Activated gamma-delta T cell treated with anti-CD3 and anti-CD28 coated beads, Interleukin-2, amount 50 U/mL, for 16 hours (primary cell): ENCODE data around the gene PABPC1L2A.
"Not testable (repeated sequence)": the region's sequence is repeated elsewhere in the genome, so short reads cannot be mapped to it uniquely, and the experiment has no call there.

Source experiments
- DNase-seq: peaks from one replicate; pipeline ENCODE4 v3.0.0-alpha.2; 2020; ENCODE audit warnings: low read depth

The PABPC1L2A gene

DNA sequence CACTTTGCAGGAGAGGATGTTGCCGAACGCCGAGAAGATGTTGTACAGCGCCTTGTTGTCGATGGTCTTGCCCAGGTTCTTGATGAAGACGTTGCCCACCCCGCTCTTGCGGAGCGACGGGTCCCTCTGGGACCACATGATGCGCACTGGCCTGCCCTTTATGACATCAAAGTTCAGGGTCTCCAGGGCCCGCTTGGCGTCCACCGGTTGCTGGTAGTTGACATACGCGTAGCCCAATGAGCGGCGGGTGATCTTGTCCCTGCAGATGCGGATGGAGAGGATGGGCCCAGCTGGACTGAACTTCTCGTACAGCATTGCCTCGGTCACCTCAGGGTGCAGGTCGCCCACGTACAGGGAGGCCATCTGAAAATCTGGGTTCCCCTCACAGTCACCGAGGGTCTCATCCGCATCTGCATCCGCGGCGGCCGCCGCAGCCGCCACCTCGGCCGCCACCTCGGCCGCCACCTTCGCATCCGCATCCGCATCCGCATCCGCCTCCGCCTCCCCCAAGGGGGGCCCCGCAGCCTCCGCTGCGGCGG, at the start of gene PABPC1L2A:
TSS of gene PABPC1L2A (minus strand) at position 489 of the 539 bp plus-strand sequence. CDS start at position 363, 126 bp downstream.
- not testable (repeated sequence) for DNase-seq

DNA sequence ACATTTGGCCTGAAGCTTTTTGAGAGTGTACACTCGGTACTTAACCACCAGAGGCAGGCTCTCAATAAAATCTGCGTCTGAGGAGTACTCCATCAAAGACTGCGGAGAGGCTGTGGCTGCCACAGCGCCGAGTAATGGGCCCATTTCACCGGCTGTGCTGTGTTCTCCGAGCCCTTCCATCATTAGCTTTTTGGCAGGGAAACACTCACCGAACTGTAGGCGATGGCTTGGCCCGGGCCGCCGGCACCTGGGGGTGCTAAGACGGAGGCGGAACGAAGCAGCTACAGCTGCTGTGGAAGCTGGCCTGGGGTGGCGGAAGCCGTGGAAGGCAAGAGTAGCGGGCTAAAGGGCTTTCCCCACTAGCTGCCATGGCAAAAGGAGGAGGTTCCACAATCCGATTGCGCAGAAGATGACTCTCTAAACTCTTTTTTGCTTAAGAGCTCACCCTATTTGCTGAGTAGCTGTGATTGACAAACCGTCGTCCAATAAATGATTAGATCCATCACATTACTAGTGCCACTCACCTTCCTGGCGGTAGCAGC, 48.5 kb upstream of the PABPC1L2A start:
- no peak for DNase-seq

DNA sequence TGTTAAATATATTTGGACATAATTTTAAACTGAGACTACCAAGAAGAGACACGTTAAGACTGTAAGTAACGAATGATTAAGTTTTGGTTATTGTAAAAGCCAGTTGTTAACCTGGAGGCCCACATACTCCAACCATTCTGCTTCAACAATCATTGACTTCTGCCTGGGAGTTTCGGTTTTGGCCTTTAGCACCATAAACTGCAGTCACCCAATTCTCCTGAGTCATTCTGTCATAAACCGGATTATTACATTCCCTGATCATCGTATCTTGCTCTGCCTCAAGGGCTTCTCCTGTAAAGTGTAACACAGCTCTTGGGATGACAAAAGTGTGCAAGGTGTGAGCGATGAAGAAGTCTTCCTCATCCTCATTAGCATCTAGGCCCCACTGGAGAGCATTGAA, 46.9 kb upstream of the PABPC1L2A start:
- DNase-seq: no peak

DNA sequence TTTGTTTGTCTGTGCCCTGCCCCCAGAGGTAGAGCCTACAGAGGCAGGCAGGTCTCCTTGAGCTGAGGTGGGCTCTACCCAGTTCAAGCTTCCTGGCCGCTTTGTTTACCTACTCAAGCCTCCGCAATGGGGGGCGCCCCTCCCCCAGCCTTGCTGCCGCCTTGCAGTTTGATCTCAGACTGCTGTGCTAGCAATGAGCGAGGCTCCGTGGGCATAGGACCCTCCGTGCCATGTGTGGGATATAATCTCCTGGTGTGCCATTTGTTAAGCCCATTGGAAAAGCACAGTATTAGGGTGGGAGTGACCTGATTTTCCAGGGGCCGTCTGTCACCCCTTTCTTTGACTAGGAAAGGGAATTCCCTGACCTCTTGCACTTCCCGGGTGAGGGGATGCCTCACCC, 20.2 kb upstream of the PABPC1L2A start:
- DNase-seq: not testable (repeated sequence)

DNA sequence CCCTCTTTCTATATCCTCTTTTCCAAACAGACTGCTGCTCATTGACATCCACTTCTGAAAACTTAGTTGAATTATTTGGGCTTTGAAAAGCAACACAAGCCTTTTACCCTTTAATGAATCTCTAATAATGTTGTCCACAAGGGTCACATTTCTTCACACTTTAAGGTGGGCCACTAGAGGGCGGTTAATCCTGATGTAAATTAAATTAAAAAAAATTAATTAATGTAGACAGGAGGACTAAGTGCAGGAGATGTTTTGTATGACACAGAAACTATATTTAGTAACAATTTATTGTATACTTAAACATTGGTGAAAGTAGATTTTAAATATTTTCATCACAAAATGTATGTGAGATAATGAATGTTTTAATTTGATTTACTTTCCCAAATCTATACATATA, 7.5 kb upstream of the PABPC1L2A start:
- not testable (repeated sequence) for DNase-seq

DNA sequence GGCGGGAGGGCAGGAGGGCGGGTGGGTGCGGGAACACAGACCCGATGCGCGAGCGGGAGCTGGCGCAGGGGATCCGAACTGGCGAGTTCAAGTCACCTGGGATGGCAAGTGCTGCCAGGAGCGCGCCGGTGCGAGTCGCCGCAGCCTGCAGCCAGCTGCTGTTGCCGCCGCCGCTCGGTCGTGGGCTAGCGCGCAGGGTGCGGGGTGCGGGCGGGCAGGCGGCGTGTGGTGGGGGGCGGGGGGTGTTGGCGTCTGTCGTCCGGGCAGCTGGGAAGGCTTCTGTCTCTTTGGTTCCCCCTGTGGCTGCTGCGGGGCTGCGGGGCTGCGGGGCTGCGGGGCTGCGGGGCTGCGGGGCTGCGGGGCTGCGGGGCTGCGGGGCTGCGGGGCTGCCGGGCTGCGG, 572 bp upstream of the PABPC1L2A start:
- DNase-seq: not testable (repeated sequence)

DNA sequence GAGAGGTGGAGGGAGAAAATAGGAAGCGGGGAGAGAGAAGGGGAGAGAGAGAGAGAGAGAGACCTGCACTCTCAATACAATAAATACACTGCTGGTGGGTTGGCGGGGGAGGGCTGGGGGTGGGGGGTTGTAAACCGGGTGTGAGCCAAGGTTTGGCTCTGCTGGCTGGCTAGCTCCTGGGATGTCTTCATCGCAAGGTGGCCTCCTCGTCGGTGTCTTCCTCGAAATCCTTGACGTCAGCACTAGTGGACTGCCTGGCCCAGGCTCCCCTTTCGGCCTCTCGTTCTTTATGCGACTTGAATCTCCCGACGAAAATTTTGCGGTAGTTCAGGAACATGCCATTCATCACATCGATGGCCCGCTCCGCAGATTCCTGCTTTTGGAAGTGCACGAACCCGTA, 715 bp downstream of the PABPC1L2A start:
- DNase-seq: not testable (repeated sequence)

DNA sequence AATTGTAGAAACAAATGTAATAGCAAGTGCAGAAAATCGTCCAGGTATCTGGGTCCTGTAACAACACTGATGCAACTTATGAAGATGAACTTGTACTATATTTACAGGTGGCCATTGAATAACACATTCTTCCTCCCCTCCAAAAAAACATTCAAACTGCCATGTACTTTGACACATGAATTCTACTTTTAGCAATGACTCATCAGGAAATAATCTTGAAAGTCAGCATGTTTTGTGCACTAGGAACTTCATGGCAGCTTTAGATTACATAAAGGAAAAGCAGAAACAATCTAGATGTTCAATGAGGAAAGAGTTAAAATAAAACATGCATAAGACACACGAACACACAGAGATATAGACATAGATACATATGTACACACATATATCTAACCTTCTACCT, 2.5 kb downstream of the PABPC1L2A start:
- no peak for DNase-seq

DNA sequence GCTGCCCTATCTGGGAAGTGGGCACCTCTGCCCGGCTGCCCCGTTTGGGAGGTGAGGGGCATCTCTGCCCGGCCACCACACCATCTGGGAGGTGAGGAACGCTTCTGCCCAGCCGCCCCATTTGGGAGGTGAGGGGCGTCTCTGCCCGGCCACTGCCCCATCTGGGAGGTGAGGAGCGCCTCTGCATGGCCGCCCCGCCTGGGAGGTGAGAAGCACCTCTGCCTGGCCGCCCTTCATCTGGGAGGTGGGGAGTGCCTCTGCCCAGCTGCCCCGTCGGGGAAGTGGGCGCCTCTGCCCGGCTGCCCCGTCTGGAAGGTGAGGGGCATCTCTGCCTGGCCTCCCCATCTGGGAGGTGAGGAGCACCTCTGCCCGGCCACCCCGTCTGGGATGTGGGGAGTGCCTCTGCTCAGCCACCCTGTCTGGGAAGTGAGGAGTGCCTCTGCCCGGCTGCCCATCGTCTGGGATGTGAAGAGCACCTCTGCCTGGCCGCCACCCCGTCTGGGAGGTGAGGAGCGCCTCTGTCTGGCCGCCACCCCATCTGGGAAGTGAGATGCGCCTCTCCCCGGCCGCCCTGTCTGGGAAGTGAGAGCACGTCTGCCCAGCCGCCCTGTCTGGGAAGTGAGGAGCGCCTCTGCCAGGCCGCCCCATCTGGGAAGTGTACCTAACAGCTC, 9.8 kb downstream of the PABPC1L2A start:
- DNase-seq: no peak

DNA sequence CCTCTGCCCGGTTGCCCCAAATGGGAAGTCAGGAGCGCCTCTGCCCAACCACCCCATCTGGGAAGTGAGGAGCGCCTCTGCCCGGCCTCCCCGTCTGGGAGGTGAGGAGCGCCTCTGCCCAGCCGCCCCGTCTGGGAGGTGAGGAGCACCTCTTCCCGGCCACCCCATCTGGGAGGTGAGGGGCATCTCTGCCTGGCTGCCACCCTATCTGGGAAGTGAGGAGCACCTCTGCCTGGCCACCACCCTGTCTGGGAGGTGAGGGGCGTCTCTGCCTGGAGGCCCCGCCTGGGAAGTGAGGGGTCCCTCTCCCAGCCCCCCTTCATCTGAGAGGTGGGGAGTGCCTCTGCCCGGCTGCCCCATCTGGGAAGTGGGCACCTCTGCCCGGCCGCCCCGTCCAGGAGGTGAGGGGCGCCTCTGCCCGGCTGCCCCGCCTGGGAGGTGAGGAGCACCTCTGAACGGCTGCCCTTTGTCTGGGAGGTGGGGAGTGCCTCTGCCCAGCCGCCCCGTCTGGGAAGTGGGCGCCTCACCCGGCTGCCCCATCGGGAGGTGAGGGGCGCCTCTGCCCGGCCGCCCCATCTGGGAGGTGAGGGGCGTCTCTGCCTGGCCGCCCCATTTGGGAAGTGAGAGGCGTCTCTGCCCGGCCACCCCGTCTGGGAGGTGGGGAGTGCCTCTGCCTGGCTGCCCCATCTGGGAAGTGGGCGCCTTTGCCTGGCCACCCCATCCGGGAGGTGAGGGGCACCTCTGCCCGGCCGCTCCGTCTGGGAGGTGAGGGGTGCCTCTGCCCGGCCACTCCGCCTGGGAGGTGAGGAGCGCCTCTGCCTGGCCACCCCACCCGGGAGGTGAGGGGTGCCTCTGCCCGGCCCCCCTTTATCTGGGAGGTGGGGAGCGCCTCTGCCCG, 10.6 kb downstream of the PABPC1L2A start:
- DNase-seq: no peak

DNA sequence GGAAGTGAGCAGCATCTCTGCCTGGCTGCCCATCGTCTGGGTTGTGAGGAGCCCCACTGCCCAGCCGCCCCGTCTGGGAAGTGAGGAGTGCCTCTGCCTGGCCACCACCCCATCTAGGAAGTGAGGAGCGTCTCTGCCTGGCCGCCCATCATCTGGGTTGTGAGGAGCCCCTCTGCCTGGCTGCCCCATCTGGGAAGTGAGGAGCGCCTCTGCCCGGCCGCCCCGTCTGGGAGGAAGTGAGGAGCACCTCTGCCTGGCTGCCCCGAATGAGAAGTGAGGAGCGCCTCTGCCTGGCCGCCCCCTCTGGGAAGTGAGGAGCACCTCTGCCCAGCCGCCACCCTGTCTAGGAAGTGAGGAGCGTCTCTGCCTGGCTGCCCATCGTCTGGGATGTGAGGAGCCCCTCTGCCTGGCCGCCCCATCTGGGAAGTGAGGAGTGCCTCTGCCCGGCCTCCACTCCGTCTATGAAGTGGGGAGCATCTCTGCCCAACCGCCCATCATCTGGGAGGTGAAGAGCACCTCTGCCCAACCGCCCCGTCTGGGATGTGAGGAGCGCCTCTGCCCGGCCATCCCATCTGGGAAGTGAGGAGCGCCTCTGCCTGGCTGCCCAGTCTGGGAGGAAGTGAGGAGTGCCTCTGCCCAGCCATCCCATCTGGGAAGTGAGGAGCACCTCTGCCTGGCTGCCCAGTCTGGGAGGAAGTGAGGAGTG, 11.4 kb downstream of the PABPC1L2A start:
- DNase-seq: not testable (repeated sequence)

DNA sequence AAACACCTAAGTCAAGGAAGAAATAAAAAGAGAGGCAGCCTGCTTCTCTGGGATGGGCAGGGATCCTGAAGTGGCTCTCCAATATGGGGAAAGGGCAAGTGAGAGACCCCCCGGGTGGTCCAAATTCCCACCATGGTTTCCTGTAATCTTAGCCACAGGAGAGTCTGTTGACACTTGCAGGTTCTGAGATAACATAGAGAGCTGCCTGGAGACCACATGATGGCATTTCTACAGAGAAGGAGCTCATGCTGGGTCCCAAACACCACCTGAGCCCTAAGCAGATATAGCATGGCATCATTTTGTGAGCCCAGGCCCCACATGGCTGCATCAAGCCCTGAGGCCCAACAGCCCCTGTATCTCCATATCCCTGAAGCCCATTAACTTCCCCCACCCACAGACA, 50.4 kb downstream of the PABPC1L2A start:
- DNase-seq: no peak
